ENCODE results near the gene RNF207.

The RNF207 gene

DNA sequence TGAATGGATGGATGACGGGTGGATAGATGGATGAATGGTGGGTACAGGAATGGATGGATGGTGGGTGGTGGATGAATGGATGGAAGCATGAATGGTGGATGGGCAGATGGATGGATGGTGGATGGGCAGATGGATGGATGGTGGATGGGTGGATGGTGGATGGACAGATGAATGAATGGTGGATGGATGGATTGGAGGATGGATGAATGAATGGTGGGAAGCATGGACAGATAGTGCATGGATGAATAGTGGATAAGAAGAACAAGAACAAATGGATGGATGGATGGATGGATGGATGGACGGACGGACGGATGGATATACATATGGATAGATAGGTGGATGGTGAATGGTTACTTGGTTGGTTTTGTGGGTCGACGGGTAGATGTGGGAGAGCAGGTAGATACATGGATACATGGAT, 30.5 kb upstream of the RNF207 start:
- no peak for DNase-seq

DNA sequence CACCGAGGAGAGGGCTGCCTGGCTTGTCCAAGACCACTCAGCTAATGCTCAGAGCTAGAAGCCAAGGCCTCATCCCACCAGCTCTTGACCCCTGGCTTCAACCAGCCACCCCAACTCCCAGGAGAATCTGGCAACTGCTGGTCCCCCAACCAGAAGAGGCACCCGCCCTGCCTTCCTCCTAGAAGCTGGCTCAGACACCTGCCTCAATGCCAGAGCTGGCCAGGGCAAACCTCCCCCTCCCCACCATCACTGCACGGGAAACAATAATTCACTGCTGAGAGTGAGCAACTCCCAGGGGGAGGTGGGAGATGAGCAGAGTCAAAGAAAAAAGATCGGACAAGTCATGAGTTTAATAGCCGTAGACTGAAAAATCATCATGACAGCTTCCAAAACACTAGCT, 29.1 kb upstream of the RNF207 start:
- no peak for DNase-seq

DNA sequence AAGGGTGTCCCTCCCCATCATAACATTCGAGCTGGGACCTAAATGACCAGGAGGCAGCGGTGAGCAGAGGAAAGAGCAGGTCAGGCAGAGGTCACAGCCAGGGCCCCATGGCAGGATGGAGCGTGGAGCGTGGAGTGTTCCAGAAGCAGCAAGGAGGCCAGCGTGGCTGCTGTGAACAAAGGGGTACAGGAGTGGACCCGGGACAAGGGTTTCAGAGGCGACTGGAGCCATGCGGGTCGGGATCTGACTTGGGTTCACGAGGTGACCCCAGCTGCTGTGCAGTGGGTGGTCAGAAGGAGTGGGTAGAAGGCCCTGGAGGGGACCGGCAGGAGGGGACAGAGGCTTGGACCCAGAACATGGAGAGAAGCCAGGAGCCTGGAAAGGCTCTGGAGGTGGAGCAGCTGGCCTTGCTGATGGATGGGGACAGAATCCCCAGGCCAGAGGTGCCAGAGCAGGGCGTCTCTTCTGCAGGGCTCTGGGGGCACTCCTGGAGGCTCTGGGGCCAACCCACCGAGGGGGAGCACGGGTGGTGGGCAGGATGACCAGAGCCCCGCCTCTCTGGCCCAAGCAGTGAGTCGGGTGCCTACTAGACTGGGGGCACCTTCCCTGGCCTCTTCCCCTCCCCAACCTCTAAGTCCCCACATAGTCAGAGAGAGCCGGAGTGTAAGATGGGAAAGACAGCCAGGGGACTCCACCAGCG, 28.1 kb upstream of the RNF207 start:
- DNase-seq, result no peak

DNA sequence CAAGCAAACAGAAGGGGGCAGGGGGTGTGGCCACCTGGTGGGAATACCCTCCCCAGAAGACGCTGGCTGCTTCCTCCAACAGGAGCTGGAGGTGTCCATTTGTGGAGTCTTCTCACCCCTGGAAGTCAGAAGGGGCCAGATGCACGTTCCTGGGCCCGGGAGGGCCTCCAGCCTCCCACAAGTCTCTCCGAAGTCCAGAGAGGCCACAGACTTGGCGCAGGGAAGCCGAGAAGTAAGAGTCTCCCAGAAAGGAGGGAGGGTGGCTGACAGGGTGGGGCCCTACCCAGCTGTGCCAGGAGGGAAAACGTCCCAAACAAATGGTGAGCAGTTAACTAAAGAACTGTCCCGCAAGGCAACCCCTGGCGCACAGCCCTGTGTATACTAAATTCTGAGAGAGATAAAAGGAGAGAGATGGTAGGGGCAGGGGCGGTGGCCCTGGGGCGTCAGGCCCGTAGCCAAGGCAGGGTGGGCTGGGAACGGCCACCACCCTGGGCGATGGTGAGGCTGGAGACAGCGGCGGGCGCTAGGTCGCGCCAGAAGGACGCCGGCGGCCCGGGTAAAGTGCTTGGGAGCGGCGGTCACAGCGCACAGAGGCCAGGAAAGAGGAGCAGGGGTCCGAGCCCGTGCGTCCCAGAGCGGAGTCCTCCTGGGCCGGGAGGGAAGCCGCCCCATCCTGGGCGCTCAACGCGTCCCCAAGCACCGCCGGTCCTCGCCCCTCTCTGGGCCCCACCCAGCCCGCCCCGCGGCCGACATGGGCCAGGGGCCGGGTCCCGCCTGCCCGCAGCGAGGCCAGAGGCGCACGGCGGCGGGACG, 27.0 kb upstream of the RNF207 start:
- no peak for DNase-seq

DNA sequence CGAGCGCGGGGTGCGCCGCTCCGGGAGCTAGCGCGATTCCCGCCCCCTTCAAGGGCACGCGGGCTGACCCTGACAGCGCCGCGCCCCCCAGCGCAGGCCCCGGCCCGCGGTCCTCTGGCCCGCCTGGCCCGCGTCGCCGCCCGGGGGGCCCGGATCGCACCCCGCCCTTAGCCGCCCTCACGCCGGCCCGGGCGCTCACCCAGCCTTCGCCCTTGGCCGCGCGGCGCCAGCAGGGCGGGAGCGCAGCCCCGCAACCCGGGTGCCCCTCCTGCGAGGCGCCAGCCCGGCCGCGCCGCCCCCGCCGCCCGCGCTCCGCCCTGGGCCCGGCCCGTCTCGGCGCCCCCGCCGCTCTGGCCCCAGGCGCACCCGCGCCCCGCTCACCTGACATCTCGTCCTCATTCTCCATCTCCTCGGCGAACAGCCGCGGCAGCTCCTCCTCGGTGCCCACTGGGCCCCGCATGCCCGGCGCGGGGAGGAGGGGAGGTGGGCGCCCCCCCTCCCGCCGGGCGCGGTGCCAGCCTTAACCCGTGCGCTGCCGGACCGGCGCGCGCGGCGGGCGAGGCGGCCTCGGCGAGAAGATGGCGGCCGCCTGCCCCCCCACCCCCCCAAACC, 26.2 kb upstream of the RNF207 start:
- no peak for DNase-seq

DNA sequence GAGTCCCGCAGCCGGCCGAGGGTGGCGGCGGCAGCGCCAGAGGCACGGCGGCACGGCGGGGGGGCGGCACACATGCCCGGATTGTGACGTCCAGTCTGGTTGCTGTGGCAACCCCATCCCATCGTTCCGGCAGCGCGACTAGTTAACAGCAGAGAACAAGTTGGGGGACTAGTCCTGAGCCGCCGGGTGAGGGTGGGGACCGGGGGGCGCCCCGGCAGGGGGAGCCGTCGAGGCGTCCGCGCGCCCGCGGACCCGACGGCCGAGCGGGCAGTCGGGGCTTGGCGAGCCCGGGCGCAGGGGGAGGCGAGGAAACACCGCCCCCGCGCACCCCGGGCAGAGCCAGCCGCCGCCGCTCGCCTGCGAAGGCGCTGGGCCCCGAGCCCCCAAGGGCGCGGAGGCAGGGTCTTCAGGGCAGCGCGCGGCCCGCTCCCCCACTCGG, 25.6 kb upstream of the RNF207 start, which contains the start of gene CHD5:
TSS of gene CHD5 (minus strand) at position 54 of the 439 bp plus-strand sequence. CDS start 298 bp downstream, outside the sequence.
- DNase-seq, result no peak

DNA sequence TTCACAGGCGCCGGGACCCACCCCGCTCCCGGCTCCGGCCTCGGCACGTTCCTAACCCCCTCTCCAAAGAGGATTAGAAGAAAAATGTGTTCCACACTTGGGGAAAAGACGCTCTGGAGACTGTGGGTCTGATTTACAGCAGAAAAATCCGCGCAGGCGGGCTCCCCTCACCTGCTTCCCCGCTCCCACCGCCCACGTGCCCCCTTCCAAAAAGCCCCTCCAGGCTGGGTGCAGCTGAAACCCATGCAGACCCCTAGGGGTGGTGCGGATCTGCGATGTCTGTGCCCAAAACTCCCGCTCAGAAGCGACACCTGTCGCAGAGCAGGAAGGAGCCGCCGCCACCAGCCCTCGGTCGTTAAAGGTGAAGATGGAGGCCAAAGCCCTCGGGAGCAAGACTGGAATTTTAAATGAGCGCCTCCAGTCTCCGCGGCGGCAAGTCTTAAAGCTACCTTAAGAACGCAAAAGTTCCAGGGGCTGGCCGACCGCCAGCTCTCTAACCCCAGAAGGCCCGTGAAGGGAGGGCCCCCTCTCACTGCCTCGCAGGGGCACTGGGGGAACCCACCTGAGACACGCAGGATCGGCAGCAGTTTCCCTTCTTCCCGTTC, 25.1 kb upstream of the RNF207 start:
- no peak for DNase-seq

DNA sequence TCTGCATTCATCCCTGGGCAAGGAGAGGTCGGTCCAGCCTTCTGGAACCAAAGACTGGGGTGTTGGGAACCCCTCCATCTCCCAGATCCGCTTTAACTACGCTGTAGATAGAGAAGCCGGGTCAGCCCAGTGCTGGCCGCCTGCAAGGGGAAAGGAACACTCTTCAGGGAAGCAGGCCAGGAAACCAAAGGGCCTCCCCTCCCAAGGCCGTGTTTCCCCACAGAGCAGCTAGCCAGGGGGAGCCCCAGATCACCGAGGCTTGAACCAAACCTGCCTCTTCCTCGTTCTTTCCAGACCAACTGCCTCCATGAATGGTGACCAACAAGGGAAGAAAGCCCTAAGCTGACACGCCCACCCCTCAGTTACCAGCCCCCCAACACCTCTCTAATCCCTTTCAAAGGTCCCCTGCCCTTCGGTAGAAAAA, 24.6 kb upstream of the RNF207 start:
- DNase-seq, result no peak

DNA sequence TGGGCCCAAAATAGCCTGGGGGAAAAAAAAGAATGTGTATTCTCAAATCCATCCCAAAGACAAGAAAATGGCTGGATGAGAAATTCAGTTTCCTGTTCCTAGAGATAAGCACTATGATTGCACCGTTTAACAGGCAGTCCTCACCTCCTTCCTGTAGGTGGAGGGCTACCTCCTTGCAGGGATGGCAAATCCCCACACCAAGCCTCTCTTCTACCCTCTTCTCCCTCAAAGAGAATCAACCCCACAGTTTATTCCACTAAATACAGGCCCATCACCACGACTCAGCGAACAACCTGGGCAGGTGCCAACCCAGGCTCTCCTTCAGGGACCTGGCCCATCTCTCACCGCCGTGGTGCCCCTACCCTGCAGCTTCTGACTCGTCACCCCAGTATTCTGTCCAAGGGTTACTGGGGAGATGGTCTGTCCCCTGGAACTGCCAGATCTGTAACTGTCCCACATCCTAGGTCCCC, 22.4 kb upstream of the RNF207 start:
- DNase-seq, result no peak

DNA sequence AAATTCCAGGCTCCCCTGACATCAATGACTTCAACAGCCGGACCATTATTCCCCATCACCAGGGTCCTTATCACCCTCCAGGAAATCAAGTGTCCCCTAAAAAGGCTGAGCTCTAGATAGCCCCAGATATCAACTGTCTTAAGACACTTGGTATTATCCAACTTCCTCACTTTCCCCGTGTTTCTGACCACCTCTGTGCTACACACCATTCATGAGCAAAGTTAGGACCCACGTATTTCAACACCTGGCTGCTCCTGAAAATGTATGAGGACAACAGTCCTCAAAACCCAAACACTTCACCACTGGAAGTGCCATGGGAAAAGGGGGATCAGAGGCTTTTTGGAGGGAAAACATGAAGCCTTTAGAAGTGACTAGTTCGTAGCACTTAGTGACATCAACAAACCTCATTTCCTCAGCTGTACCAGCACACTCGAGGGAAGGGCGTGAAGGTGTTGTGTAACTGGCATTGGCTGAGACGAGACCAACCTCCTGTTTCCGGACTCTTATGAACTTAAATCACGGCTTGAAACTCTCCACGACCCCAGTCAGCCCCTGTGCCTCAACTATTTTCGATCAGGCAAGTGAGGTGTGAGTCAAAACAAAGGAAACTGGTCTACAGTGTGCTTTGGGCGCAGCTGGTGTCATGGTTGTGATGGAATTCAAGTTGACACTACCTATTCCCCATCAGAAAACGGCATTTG, 21.7 kb upstream of the RNF207 start:
- no peak for DNase-seq

DNA sequence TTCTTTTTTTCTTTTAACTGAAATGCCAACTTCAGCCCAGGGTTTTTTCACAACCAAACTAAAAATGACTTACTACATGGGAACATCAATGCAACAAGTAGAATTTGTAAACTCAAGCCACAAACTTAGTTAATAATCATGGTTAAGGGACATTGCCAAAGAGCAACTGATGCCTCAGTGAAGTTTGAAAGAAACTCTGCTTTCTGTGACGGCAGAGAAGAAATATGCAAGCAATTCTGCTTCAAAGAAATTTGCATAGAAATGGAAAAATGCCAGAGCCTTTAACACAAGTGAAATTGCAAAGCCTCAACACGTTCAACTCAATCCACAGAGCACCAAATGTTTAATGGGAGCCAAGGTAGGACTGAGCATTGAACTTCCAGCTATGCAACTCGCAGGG, 20.8 kb upstream of the RNF207 start:
- DNase-seq, result no peak

DNA sequence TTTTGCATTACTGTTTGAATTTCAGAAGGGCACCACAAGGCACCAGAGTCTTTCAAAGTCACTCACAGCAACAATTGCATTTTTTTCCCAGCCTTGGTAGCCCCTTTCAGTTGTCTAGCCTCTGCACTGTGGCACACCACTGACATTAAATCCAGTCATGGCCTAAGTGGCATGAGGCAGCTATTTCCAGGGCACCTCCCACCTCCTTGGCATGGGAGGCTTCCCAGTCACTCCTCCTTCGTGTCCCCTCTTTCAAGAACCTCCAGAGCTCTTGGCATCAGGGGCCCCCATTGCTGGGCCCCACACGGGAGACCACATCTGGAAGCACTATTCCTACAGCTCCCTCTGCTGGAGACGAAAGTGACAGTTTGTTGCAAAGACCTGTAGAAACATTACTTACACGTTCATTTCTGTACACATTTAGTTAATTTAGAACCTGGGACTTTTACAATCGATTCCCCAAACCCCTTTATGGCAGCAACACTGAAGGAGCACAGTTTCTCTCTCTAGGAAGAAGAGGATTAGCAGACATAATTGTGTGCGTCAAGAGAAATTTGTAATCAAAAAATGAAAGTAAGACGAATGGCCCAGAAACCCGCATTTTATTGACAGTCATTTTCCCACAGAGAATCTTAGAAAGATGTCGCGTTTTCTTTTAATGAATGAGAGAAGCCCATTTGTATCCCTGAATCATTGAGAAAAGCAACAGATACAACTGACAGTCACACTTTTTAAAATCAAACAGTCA, 20.1 kb upstream of the RNF207 start:
- no peak for DNase-seq

DNA sequence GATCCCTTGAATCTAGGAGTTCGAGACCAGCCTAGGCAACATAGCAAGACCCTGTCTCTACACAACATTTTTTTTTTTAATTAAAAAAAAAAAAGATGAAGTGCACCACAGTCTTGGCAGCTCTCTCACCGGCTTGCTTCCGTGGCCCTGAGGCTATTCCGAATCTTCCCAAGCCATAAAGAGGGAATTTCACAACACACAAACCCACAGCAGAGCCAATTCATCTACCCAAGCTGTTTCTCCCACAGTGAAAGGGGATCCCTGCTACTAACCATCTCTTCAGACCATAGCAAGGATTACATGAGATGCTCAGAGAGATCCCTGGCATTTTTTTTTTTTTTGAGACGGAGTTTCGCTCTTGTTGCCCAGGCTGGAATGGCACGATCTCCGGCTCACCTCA, 17.5 kb upstream of the RNF207 start:
- no peak for DNase-seq

DNA sequence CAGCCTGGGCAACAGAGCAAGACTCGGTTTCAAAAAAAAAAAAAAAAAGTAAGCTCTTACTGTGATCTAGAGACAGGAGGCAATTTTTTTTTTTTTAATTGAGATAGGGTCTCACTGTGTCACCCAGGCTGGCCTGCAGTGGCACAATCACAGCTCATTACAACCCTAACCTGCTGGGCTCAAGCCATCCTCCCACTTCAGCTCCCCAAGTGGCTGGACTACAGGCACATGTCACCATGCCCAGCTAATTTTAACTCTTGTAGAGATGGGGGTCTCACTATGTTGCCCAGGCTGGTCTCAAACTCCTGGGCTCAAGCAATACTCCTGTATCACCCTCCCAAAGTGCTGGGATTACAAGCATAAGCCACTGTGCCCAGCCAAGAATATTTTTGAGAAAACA, 14.0 kb upstream of the RNF207 start:
- no peak for DNase-seq

DNA sequence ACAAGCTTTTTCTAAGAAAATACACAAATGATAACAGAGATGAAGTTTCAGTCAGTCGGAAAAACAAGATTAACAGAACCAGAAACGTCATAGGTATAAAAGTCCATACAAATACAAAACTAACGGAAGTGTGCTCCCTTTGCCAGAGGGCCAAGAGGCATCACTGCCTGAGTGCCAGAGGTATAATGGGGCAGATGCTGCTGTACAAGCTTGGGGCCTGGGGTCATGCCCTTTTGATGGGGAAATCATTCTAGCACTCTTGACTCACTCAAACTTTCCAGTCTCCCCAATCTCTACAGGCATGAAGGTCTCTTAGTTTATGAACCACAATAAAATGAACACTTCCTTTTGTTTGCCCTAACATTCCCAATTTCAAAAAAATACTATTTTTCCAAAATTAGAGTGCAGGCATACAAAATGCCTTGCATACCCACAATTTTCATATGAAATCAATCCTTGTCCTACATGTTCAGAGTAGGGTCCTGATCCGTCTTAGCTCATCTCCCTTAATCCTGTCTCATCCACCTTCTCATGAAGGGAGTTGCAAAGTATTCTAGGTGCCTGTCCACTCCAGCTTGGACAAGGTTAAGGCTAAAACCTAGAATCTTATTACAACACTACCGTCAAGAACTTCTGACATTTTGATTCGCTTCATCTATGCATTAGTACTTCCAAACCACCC, 8.0 kb upstream of the RNF207 start:
- DNase-seq, result no peak

DNA sequence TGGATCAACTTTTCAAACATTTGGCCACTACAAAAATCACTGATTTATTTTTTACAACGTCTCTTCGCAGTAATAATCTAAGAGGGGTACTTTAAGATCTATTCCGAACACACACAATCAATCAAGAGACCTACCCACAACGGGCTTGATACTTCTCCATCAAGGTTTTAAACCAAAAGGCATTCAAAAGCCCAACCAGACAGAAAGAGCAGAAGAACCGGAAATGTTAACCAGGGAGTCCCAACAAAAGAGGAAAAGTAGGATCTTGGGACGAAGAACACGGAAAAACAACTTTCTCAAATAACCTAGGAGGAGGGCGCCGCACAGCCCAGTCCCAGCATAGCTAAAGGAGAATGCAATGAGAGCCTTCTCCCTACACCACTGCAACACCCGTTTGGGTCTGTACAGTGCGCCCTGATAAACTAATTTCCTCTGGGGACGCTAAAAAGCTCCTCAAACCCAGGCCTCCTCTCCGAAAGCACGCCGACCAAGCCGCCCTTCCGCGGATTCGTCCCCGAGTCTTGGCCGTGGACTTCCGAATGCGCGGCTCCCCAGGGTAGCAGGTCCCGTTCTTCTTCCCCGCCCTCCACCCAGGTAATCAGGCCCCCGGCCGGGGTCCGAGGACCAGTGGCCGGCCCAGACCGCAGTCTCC, 7.1 kb upstream of the RNF207 start:
- DNase-seq, result no peak

DNA sequence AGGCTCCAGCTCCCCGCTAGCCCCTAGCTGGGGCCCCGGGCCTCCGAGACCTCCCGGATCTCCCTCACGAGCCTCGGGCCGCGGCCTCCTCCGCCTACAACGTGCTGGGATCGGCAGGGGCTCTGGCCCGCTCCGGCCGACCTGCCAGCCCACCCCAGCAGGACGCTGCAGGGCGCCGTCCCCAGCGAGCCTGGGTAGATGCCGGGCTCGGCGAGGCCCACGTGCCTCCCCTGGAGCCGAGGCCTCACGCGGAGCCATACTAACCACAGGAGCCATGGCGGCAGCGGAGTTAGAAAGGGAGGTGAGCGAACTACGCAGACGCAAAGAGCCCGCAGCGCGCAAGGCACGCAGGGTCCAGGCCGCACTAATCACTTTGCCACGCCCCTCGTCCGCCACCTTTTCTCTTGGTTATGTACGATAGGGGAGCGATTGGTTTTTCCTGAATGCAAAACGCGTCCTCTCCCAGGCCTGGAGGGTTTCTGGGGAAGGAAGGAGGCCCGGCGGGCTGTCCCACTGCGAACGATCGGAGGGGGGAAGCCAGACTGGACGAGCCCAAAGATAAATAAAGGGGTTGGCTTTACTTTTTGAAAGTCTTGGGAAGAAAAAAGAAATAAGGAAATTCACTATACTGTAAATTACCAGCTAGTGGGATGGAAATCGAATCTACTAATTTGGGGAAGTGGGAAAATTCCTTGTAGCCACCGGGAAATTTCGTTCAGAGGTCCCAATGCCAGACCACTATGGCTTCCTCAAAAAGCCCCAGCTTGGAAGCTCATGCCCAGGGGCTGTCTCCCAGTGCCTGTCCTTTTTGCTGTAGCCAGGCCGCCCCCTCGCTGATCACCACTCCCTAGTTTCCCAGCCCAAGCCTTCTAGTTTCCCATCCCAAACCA, 6.4 kb upstream of the RNF207 start, which contains the start of gene RPL22:
TSS of gene RPL22 (minus strand) at position 298 of the 890 bp plus-strand sequence. CDS start at position 276, 22 bp downstream.
- peak; percentile 99 for DNase-seq

DNA sequence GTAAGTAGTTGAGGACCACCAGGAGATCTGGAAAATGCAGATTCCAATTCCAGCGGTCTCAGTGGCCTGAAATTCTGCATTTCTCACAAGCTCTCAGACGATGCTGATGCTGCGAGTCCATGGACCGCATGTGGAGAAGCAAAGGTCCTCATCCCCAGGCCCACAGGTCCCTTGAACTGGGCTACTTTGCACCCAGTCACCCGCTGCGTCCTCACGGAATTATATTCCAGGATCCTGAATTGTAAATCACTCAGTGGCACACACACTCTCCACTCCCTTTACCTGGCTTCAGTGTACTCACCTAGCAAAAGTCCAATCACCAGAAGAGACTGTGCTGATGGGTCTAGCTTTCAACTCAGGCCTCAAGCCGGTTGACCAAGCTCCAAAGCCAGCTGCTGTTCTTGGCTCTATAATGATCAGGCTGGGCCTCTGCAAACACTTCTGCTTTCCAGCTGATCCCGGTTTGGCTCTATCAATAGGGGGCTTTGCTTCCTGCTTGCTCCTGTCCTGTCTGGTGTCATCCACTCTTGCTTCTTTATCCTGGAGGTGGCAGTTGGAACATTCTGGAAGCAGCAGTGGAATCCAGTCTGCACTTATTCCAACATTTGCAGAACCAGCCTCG, 5.6 kb upstream of the RNF207 start:
- no peak for DNase-seq

DNA sequence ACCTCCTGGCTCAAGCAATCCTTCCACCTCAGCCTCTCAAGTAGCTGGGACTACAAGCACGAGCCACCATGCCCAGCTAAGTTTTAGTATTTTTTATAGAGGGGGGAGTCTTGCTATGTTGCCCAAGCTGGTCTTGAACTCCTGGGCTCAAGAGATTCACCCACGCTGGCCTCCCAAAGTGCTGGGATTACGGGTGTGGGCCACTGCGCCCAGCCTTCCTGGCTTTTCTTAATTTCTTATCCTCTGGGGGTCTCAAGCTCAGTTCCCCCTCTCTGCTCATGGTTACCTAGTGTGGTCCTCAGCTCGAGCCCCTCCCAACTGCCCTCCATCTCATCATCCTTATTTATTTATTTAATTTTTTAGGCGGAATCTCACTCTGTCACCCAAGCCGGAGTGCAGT, 3.7 kb upstream of the RNF207 start:
- DNase-seq, result no peak

Data from left hindlimb (tissue), 1 donor.